HCT116 (cell line): Measurements from ENCODE around the gene CEMP1. TPM values are rescaled to one million over a fixed set of nuclear protein-coding genes. Genes with fewer than 3 reads are reported as not detected.

Experiments used
- ATAC-seq: fragments of 200-7000 bp; cut with Tn5 transposase; 2 replicates; pipeline ENCODE4 v1.9.1; 2020; ENCODE audit warnings: mild to moderate bottlenecking, moderate library complexity
- BruUV-seq: library from RNA; stranded (reverse); fragments of 400-500 nt; replicated peaks from 2 replicates; lab custom pipeline; 2021; lab: Mats Ljungman, UMichigan
- CTCF ChIA-PET: fragments of 300-600 bp; sonication (Branson Sonifier 250); formaldehyde crosslinking; loops from one replicate; lab custom pipeline; 2021; ENCODE audit warnings: antibody characterized with exemption; lab: Charles Lee
- POLR2A ChIA-PET: fragments of 300-600, 350-600 bp; sonication (Branson Sonifier 250); formaldehyde crosslinking; loops from one replicate; lab custom pipeline; 2021; ENCODE audit warnings: antibody characterized with exemption; lab: Charles Lee
- RAD21 ChIA-PET, 2 experiments: fragments of 300-600 bp; sonication (Branson Sonifier 250); formaldehyde crosslinking; loops; one replicate each; lab custom pipeline; 2023; ENCODE audit warnings: low total read pairs in 2 of 2; ENCODE audit not compliant: uncharacterized antibody in 2 of 2, unreplicated experiment in 2 of 2, low non-redundant PET in 1 of 2; lab: Charles Lee
- DNase-seq: peaks from one replicate; pipeline ENCODE4 v3.0.0-alpha.2; 2010; ENCODE audit warnings: low read depth, low spot score
- H2AFZ ChIP-seq: fragments of 200-600 bp; shearing (Covaris generic), sonication (generic); 2 replicates; pipeline ENCODE4 v1.6.1; 2017; ENCODE audit warnings: low read depth, mixed run types, mixed read lengths, antibody characterized with exemption, low read length; ENCODE audit not compliant: poor library complexity, severe bottlenecking
- H3K27ac ChIP-seq: 2 replicates; pipeline ENCODE4 v1.5.1; 2012; ENCODE audit warnings: low read depth, low read length
- H3K27me3 ChIP-seq: fragments of 200-600 bp; sonication (generic); 2 replicates; pipeline ENCODE4 v1.6.1; 2016; ENCODE audit warnings: mixed run types, low read length, mixed read lengths; ENCODE audit not compliant: insufficient read depth
- H3K36me3 ChIP-seq, 2 experiments: fragments of 200-500 bp in 1 of 2; fragments of 200-600 bp in 1 of 2; sonication (Bioruptor generic) in 1 of 2; sonication (generic) in 1 of 2; 2 replicates each; pipeline versions ENCODE4 v1.5.1 to v1.6.1; 2014 to 2016; ENCODE audit warnings: low read length in 2 of 2, inconsistent platforms in 1 of 2, mixed read lengths in 1 of 2, mixed run types in 1 of 2; ENCODE audit not compliant: insufficient read depth in 2 of 2, control insufficient read depth in 1 of 2
- H3K4me1 ChIP-seq, 2 experiments: fragments of 200-600 bp in 1 of 2; sonication (generic) in 1 of 2; 2 replicates each; pipeline versions ENCODE4 v1.5.1 to v1.6.1; 2012 to 2017; ENCODE audit warnings: low read length in 2 of 2, inconsistent platforms in 1 of 2, mild to moderate bottlenecking in 1 of 2, mixed read lengths in 1 of 2, mixed run types in 1 of 2, moderate library complexity in 1 of 2; ENCODE audit not compliant: insufficient read depth in 2 of 2, control insufficient read depth in 1 of 2
- H3K4me2 ChIP-seq: fragments of 200-600 bp; sonication (generic); 2 replicates; pipeline ENCODE4 v1.6.1; 2017; ENCODE audit warnings: mixed run types, low read length, mixed read lengths
- H3K4me3 ChIP-seq, 2 experiments: fragments of 200-600 bp in 1 of 2; sonication (generic) in 1 of 2; replicated peaks in 1 of 2; 2 replicates each; pipeline ENCODE4 v1.5.1; 2011 to 2016; ENCODE audit warnings: low read length in 2 of 2, control low read depth in 1 of 2, low read depth in 1 of 2, mild to moderate bottlenecking in 1 of 2, mixed read lengths in 1 of 2, mixed run types in 1 of 2
- H3K79me2 ChIP-seq: fragments of 200-600 bp; sonication (generic); 2 replicates; pipeline ENCODE4 v1.6.1; 2017; ENCODE audit warnings: mild to moderate bottlenecking, mixed run types, low read length, moderate library complexity, mixed read lengths; ENCODE audit not compliant: insufficient read depth
- H3K9ac ChIP-seq: fragments of 200-600 bp; sonication (generic); 2 replicates; pipeline ENCODE4 v1.6.1; 2016; ENCODE audit warnings: low read length, mixed read lengths
- H3K9me2 ChIP-seq: fragments of 200-600 bp; sonication (generic), shearing (Covaris generic); 2 replicates; pipeline ENCODE4 v1.6.1; 2017; ENCODE audit warnings: mixed run types, mild to moderate bottlenecking, moderate library complexity; ENCODE audit not compliant: insufficient read depth
- H3K9me3 ChIP-seq, 2 experiments: fragments of 200-500 bp in 1 of 2; fragments of 200-600 bp in 1 of 2; sonication (Bioruptor generic) in 1 of 2; sonication (generic) in 1 of 2; 2 replicates each; pipeline ENCODE4 v1.6.1; 2014 to 2017; ENCODE audit warnings: low read length in 2 of 2, mixed read lengths in 2 of 2, inconsistent platforms in 1 of 2, low read depth in 1 of 2, mild to moderate bottlenecking in 1 of 2, mixed run types in 1 of 2, moderate library complexity in 1 of 2; ENCODE audit not compliant: control insufficient read depth in 1 of 2, insufficient read depth in 1 of 2
- H4K20me1 ChIP-seq: fragments of 200-600 bp; sonication (generic), shearing (Covaris generic); 2 replicates; pipeline ENCODE4 v1.6.1; 2017; ENCODE audit warnings: mixed run types, mild to moderate bottlenecking, moderate library complexity; ENCODE audit not compliant: insufficient read depth
- ATF3 ChIP-seq: IDR thresholded peaks from 2 replicates; pipeline ENCODE4 v1.6.1; 2012
- EGR1 ChIP-seq: IDR thresholded peaks from 2 replicates; pipeline ENCODE4 v1.6.1; 2012; ENCODE audit warnings: low read depth
- ELF1 ChIP-seq: IDR thresholded peaks from 2 replicates; pipeline ENCODE4 v1.6.1; 2012; ENCODE audit warnings: low read depth, borderline replicate concordance
- POLR2AphosphoS5 ChIP-seq: IDR thresholded peaks from 2 replicates; pipeline ENCODE4 v1.6.1; 2011; ENCODE audit warnings: mild to moderate bottlenecking, low read depth, low read length, moderate library complexity
- SIN3A ChIP-seq: IDR thresholded peaks from 2 replicates; pipeline ENCODE4 v1.6.1; 2012; ENCODE audit warnings: low read depth
- ZFX ChIP-seq: fragments of 450-650 bp; IDR thresholded peaks from 2 replicates; pipeline ENCODE4 v1.6.1; 2017
- intact Hi-C: fragments of 100-400 bp; cut with micrococcal nuclease; formaldehyde crosslinking; loops from 2 replicates; pipeline ENCODE4 v1.10.0; 2022
- total RNA-seq: library from RNA; stranded (reverse); gene quantifications from one replicate; pipeline ENCODE4 v1.2.1, GENCODE V29; 2021; ENCODE audit not compliant: unreplicated experiment
- TF ChIP-seq, protein P1 (sequence below): IDR thresholded peaks from 2 replicates; pipeline ENCODE4 v1.6.1; 2011; ENCODE audit warnings: mild to moderate bottlenecking, low read length, moderate library complexity; ENCODE audit not compliant: insufficient replicate concordance; ENCODE audit errors: extremely low read depth

The CEMP1 gene
- total RNA-seq, 1 experiment from 2014 or later, result 0.32 TPM

- RAD21 ChIA-PET, result no interaction called here
- Histone ChIP-seq H3K4me3 (no peak overlapping the region), H2AFZ (no peak overlapping the region), H3K4me2 (no peak overlapping the region), H3K4me1 (no peaks in the 10 kb centered on the region), H3K9me2 (no peaks in the 10 kb centered on the region), H4K20me1 (no peaks in the 10 kb centered on the region), H3K79me2 (peaks cover 17% of the 10 kb centered on the region; the same call in 1 of the 2 replicates), H3K36me3 (no peaks in the 10 kb centered on the region), H3K9ac (no peak overlapping the region), H3K9me3 (no peaks in the 10 kb centered on the region), H3K27ac (no peak overlapping the region), H3K27me3 (no peaks in the 10 kb centered on the region)
- 0 out of 2 replicates have a peak, but pooled peaks have one; percentile 10 for ATAC-seq
- POLR2A ChIA-PET, result no interaction called here
- no TSS peak for BruUV-seq
- intact Hi-C loops, result no loop called here
- TF ChIP-seq SIN3A, result no peak
- no peak for TF ChIP-seq POLR2AphosphoS5
- no peak for TF ChIP-seq EGR1
- TF ChIP-seq ATF3, result no peak
- TF ChIP-seq, protein P1, sequence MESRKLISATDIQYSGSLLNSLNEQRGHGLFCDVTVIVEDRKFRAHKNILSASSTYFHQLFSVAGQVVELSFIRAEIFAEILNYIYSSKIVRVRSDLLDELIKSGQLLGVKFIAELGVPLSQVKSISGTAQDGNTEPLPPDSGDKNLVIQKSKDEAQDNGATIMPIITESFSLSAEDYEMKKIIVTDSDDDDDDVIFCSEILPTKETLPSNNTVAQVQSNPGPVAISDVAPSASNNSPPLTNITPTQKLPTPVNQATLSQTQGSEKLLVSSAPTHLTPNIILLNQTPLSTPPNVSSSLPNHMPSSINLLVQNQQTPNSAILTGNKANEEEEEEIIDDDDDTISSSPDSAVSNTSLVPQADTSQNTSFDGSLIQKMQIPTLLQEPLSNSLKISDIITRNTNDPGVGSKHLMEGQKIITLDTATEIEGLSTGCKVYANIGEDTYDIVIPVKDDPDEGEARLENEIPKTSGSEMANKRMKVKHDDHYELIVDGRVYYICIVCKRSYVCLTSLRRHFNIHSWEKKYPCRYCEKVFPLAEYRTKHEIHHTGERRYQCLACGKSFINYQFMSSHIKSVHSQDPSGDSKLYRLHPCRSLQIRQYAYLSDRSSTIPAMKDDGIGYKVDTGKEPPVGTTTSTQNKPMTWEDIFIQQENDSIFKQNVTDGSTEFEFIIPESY, result no peak
- no peak for TF ChIP-seq ZFX
- TF ChIP-seq ELF1, result no peak
- no peak for DNase-seq
- CTCF ChIA-PET, result no interaction called here
Observed at GRCh38 chr16:2482708-2483534, 48.3 kb downstream of the CEMP1 start.
